Progenitor cell of endocrine pancreas (in vitro differentiated cells): ENCODE data around the gene CAPRIN2. TPM values are rescaled to one million over a fixed set of nuclear protein-coding genes. Genes with fewer than 3 reads are reported as not detected.

Experiments used
- DNase-seq: peaks from one replicate; pipeline ENCODE4 v3.0.0; 2021; ENCODE audit warnings: low spot score; ENCODE audit not compliant: unreplicated experiment
- H3K27ac Mint-ChIP-seq: 2 replicates; pipeline ENCODE4 v1.8.0; 2021; ENCODE audit warnings: mild to moderate bottlenecking, moderate library complexity, mixed read lengths
- H3K27me3 Mint-ChIP-seq: 2 replicates; pipeline ENCODE4 v1.8.0; 2021; ENCODE audit warnings: mixed read lengths
- H3K36me3 Mint-ChIP-seq: 2 replicates; pipeline ENCODE4 v1.8.0; 2022; ENCODE audit warnings: mixed read lengths; ENCODE audit not compliant: insufficient read depth
- H3K4me1 Mint-ChIP-seq: 2 replicates; pipeline ENCODE4 v1.8.0; 2021; ENCODE audit warnings: low read depth, mixed read lengths
- H3K4me3 Mint-ChIP-seq: 2 replicates; pipeline ENCODE4 v1.8.0; 2021; ENCODE audit warnings: low read depth, mild to moderate bottlenecking, moderate library complexity, mixed read lengths
- H3K9me3 Mint-ChIP-seq: 2 replicates; pipeline ENCODE4 v1.8.0; 2021; ENCODE audit warnings: low read depth, mixed read lengths
- CTCF ChIP-seq: fragments of 200-600 bp; sonication (generic); IDR thresholded peaks from one replicate; pipeline ENCODE4 v1.5.0; 2021; ENCODE audit warnings: antibody characterized with exemption, mild to moderate bottlenecking; ENCODE audit not compliant: unreplicated experiment
- total RNA-seq: library from RNA; stranded (reverse); gene quantifications from 2 replicates; pipeline ENCODE4 v1.2.1, GENCODE V29; 2021

The CAPRIN2 gene
- total RNA-seq, 1 donor from 2014 or later: 91.5 TPM

GRCh38 chr12:30795410-30796312 is 40.9 kb upstream of the CAPRIN2 start:
- Mint-ChIP-seq H3K36me3 (peaks cover 2% of the 10 kb centered on the region), H3K27ac (peak overlapping the region; percentile 57), H3K9me3 (no peaks in the 10 kb centered on the region), H3K4me3 (peak overlapping the region; percentile 80), H3K27me3 (peaks cover 23% of the 10 kb centered on the region), H3K4me1 (peaks cover 24% of the 10 kb centered on the region)
- peak; percentile 37 for TF ChIP-seq CTCF
- no peak for DNase-seq

GRCh38 chr12:30794591-30795409 is 40.0 kb upstream of the CAPRIN2 start:
- Mint-ChIP-seq H3K9me3 (no peaks in the 10 kb centered on the region), H3K36me3 (no peaks in the 10 kb centered on the region), H3K4me1 (peaks cover 24% of the 10 kb centered on the region), H3K4me3 (peak overlapping the region; percentile 80), H3K27ac (peak overlapping the region; percentile 47), H3K27me3 (peaks cover 23% of the 10 kb centered on the region)
- TF ChIP-seq CTCF: no peak
- no peak for DNase-seq

- no peak overlapping the region for H3K4me3 Mint-ChIP-seq
- peaks cover 24% of the 10 kb centered on the region for H3K4me1 Mint-ChIP-seq
Observed at GRCh38 chr12:30794020-30794419, 39.3 kb upstream of the CAPRIN2 start.

GRCh38 chr12:30792648-30793499 is 38.1 kb upstream of the CAPRIN2 start:
- Mint-ChIP-seq H3K36me3 (peaks cover 3% of the 10 kb centered on the region), H3K4me3 (peak overlapping the region; percentile 2), H3K4me1 (peaks cover 24% of the 10 kb centered on the region), H3K9me3 (peaks cover 3% of the 10 kb centered on the region), H3K27ac (no peak overlapping the region), H3K27me3 (peaks cover 18% of the 10 kb centered on the region)
- no peak for TF ChIP-seq CTCF
- no peak for DNase-seq

More at GRCh38 chr12:30794020-30794419, 39.3 kb upstream of the CAPRIN2 start:
- H3K9me3 Mint-ChIP-seq: peaks cover 3% of the 10 kb centered on the region
- peaks cover 3% of the 10 kb centered on the region for H3K36me3 Mint-ChIP-seq
- DNase-seq: no peak
- H3K27ac Mint-ChIP-seq: no peak overlapping the region
- H3K27me3 Mint-ChIP-seq: peaks cover 23% of the 10 kb centered on the region
- TF ChIP-seq CTCF: no peak
